Neural progenitor cell (in vitro differentiated cells): ENCODE measurements around the gene CYB561. TPM values are rescaled to one million over a fixed set of nuclear protein-coding genes. Genes with fewer than 3 reads are reported as not detected.

Experiments used
- DNase-seq: peaks from one replicate; pipeline ENCODE4 v3.0.0-alpha.2; 2016; ENCODE audit warnings: low spot score
- H2AFZ ChIP-seq: fragments of 200-600 bp; sonication (generic); replicated peaks from 2 replicates; pipeline ENCODE4 v1.6.1; 2016; ENCODE audit warnings: antibody characterized with exemption
- H3F3A ChIP-seq: fragments of 200-600 bp; sonication (generic); 2 replicates; pipeline ENCODE4 v1.6.1; 2016; ENCODE audit warnings: antibody characterized with exemption, low read depth
- H3K27ac ChIP-seq: fragments of 200-600 bp; sonication (generic); 2 replicates; pipeline ENCODE4 v1.5.1; 2016; ENCODE audit warnings: mild to moderate bottlenecking
- H3K27me3 ChIP-seq: fragments of 200-600 bp; sonication (generic); 2 replicates; pipeline ENCODE4 v1.6.1; 2016; ENCODE audit warnings: mild to moderate bottlenecking, moderate library complexity
- H3K36me3 ChIP-seq: fragments of 200-600 bp; sonication (generic); 2 replicates; pipeline ENCODE4 v1.5.1; 2016
- H3K4me1 ChIP-seq: fragments of 200-600 bp; sonication (generic); 2 replicates; pipeline ENCODE4 v1.6.1; 2016; ENCODE audit warnings: mixed run types
- H3K4me2 ChIP-seq: fragments of 200-600 bp; sonication (generic); 2 replicates; pipeline ENCODE4 v1.6.1; 2016
- H3K4me3 ChIP-seq: fragments of 200-600 bp; sonication (generic); 2 replicates; pipeline ENCODE4 v1.5.1; 2016
- H3K79me2 ChIP-seq: fragments of 200-600 bp; sonication (generic); 2 replicates; pipeline ENCODE4 v1.6.1; 2016; ENCODE audit warnings: low read depth
- H3K9ac ChIP-seq: fragments of 200-600 bp; sonication (generic); 2 replicates; pipeline ENCODE4 v1.6.1; 2016
- H3K9me3 ChIP-seq: fragments of 200-600 bp; sonication (generic); 2 replicates; pipeline ENCODE4 v1.5.1; 2016; ENCODE audit warnings: low read depth
- H4K20me1 ChIP-seq: fragments of 200-600 bp; sonication (generic); 2 replicates; pipeline ENCODE4 v1.6.1; 2016; ENCODE audit warnings: low read depth
- H3K27ac Mint-ChIP-seq: 3 replicates; pipeline ENCODE4 v1.8.0; 2021; ENCODE audit warnings: mixed read lengths
- H3K27me3 Mint-ChIP-seq: 2 replicates; pipeline ENCODE4 v1.8.0; 2022; ENCODE audit warnings: low read depth, mild to moderate bottlenecking, inconsistent platforms, moderate library complexity, mixed read lengths; ENCODE audit not compliant: insufficient read depth
- H3K36me3 Mint-ChIP-seq: 3 replicates; pipeline ENCODE4 v1.8.0; 2021; ENCODE audit warnings: mixed read lengths
- H3K4me1 Mint-ChIP-seq: 3 replicates; pipeline ENCODE4 v1.8.0; 2021; ENCODE audit warnings: mixed read lengths
- H3K4me3 Mint-ChIP-seq: 3 replicates; pipeline ENCODE4 v1.8.0; 2021; ENCODE audit warnings: mild to moderate bottlenecking, moderate library complexity, mixed read lengths
- H3K9me3 Mint-ChIP-seq: 3 replicates; pipeline ENCODE4 v1.8.0; 2020; ENCODE audit warnings: mixed read lengths
- CTCF ChIP-seq: fragments of 200-600 bp; sonication (generic); IDR thresholded peaks from 2 replicates; pipeline ENCODE4 v1.5.1; 2017; ENCODE audit warnings: antibody characterized with exemption, mild to moderate bottlenecking
- EZH2 ChIP-seq: fragments of 200-600 bp; sonication (generic); IDR thresholded peaks from 2 replicates; pipeline ENCODE4 v1.6.1; 2017; ENCODE audit warnings: antibody characterized with exemption, mild to moderate bottlenecking, moderate library complexity
- EZH2phosphoT487 ChIP-seq: fragments of 200-600 bp; sonication (generic); IDR thresholded peaks from 2 replicates; pipeline ENCODE4 v1.6.1; 2017; ENCODE audit warnings: antibody characterized with exemption
- total RNA-seq: library from RNA; depleted of rRNA; stranded (reverse); fragments of >200 nt; gene quantifications from 2 replicates; pipeline ENCODE4 v1.2.3, GENCODE V29; 2015; ENCODE audit warnings: low replicate concordance

The CYB561 gene
- total RNA-seq, 1 donor from 2014 or later, result 4.2 TPM

DNA sequence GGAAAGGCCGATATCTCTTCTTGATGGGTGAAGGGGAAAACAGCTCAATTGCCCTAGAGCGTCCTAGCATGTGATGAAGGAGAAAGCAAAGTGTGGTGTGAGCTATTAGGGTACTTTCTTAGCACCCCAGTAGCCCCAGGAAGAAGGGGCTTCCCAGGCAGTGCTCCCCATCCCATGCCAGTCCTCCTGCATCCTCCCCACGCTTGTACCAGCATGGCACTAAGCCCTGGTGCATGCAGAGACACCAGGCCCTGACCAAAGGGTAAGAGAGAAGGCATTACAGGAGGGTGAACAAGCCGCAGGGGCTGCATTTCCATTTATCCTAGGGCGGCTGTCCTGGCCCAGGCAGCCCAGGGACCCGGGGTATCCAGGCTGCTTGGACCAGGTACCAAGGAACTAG is 3.1 kb downstream of the CYB561 start:
- peaks cover 10% of the 10 kb centered on the region for H3K27me3 Mint-ChIP-seq
- peaks cover 3% of the 10 kb centered on the region for H3K4me1 ChIP-seq
- H3K4me2 ChIP-seq, result no peak overlapping the region
- DNase-seq, result no peak
- no peak overlapping the region for H2AFZ ChIP-seq
- H3K27ac ChIP-seq, result no peak overlapping the region
- H3K4me1 Mint-ChIP-seq, result peaks cover 40% of the 10 kb centered on the region
- H3K36me3 Mint-ChIP-seq, result no peaks in the 10 kb centered on the region
- no peaks in the 10 kb centered on the region for H3K9me3 ChIP-seq
- TF ChIP-seq EZH2phosphoT487 (no peak), CTCF (no peak), EZH2 (no peak)
- H3K9me3 Mint-ChIP-seq, result no peaks in the 10 kb centered on the region
- H3K27me3 ChIP-seq, result peaks cover 37% of the 10 kb centered on the region
- peak overlapping the region; percentile 50 for H3K4me3 Mint-ChIP-seq
- no peaks in the 10 kb centered on the region for H3K79me2 ChIP-seq
- H3K27ac Mint-ChIP-seq, result no peak overlapping the region
- peaks cover 10% of the 10 kb centered on the region for H3F3A ChIP-seq
- peaks cover 5% of the 10 kb centered on the region for H4K20me1 ChIP-seq
- H3K9ac ChIP-seq, result no peak overlapping the region
- no peaks in the 10 kb centered on the region for H3K36me3 ChIP-seq
- H3K4me3 ChIP-seq, result no peak overlapping the region

- Mint-ChIP-seq H3K4me1 (peaks cover 40% of the 10 kb centered on the region), H3K27me3 (peaks cover 9% of the 10 kb centered on the region), H3K36me3 (no peaks in the 10 kb centered on the region), H3K27ac (peak overlapping the region; percentile 63), H3K9me3 (no peaks in the 10 kb centered on the region), H3K4me3 (peak overlapping the region; percentile 50)
- Histone ChIP-seq H3K4me1 (peaks cover 3% of the 10 kb centered on the region), H3K36me3 (no peaks in the 10 kb centered on the region), H3K27me3 (peaks cover 35% of the 10 kb centered on the region), H3K27ac (no peak overlapping the region), H3K9me3 (no peaks in the 10 kb centered on the region), H3K9ac (no peak overlapping the region), H3K4me3 (no peak overlapping the region), H3K79me2 (no peaks in the 10 kb centered on the region), H3F3A (peaks cover 10% of the 10 kb centered on the region), H3K4me2 (no peak overlapping the region), H2AFZ (no peak overlapping the region), H4K20me1 (peaks cover 5% of the 10 kb centered on the region)
- peak; percentile 41 for TF ChIP-seq CTCF
- no peak for TF ChIP-seq EZH2
- TF ChIP-seq EZH2phosphoT487, result no peak
- DNase-seq, result peak; percentile 67
Measured at GRCh38 chr17:63442549-63443035, 3.5 kb downstream of the CYB561 start.

- TF ChIP-seq EZH2, result no peak
- Histone ChIP-seq H3K9ac (no peak overlapping the region), H3K27me3 (peaks cover 30% of the 10 kb centered on the region), H2AFZ (no peak overlapping the region), H3K79me2 (no peaks in the 10 kb centered on the region), H3K27ac (no peak overlapping the region), H4K20me1 (peaks cover 5% of the 10 kb centered on the region), H3K9me3 (no peaks in the 10 kb centered on the region), H3K4me3 (no peak overlapping the region), H3K4me1 (peaks cover 3% of the 10 kb centered on the region), H3K36me3 (no peaks in the 10 kb centered on the region), H3F3A (peaks cover 5% of the 10 kb centered on the region), H3K4me2 (no peak overlapping the region)
- Mint-ChIP-seq H3K4me3 (no peak overlapping the region), H3K27ac (peak overlapping the region; percentile 63), H3K9me3 (no peaks in the 10 kb centered on the region), H3K36me3 (no peaks in the 10 kb centered on the region), H3K4me1 (peaks cover 34% of the 10 kb centered on the region), H3K27me3 (peaks cover 9% of the 10 kb centered on the region)
- DNase-seq, result no peak
Measured at GRCh38 chr17:63442074-63442473, 4.0 kb downstream of the CYB561 start.

- Mint-ChIP-seq H3K4me1 (peaks cover 34% of the 10 kb centered on the region), H3K9me3 (no peaks in the 10 kb centered on the region), H3K27me3 (peaks cover 9% of the 10 kb centered on the region), H3K4me3 (no peak overlapping the region), H3K36me3 (no peaks in the 10 kb centered on the region), H3K27ac (no peak overlapping the region)
- Histone ChIP-seq H3K4me1 (peaks cover 3% of the 10 kb centered on the region), H4K20me1 (peaks cover 5% of the 10 kb centered on the region), H3K4me3 (no peak overlapping the region), H3K4me2 (no peak overlapping the region), H3K79me2 (no peaks in the 10 kb centered on the region), H3F3A (peaks cover under 1% of the 10 kb centered on the region), H3K36me3 (no peaks in the 10 kb centered on the region), H3K27me3 (peaks cover 25% of the 10 kb centered on the region), H3K27ac (no peak overlapping the region), H2AFZ (no peak overlapping the region), H3K9me3 (no peaks in the 10 kb centered on the region), H3K9ac (no peak overlapping the region)
- no peak for DNase-seq
- TF ChIP-seq EZH2 (no peak), CTCF (no peak), EZH2phosphoT487 (no peak)
Measured at GRCh38 chr17:63441654-63442053, 4.5 kb downstream of the CYB561 start.
